Left ventricle myocardium inferior (tissue), 1 donor: ENCODE measurements around the gene KCTD8. TPM values are rescaled to one million over a fixed set of nuclear protein-coding genes. Genes with fewer than 3 reads are reported as not detected.

Source experiments
- DNase-seq: peaks from one replicate; pipeline ENCODE4 v3.0.0-alpha.2; 2020
- H3K27ac ChIP-seq: fragments of 200-600 bp; replicated peaks from 2 replicates; pipeline ENCODE4 v1.8.0; 2021
- H3K27me3 ChIP-seq: fragments of 200-600 bp; 2 replicates; pipeline ENCODE4 v1.8.0; 2021; ENCODE audit warnings: low read depth
- H3K36me3 ChIP-seq: fragments of 200-600 bp; 2 replicates; pipeline ENCODE4 v1.8.0; 2021
- H3K4me1 ChIP-seq: fragments of 200-600 bp; 2 replicates; pipeline ENCODE4 v1.8.0; 2021
- H3K4me3 ChIP-seq: fragments of 200-600 bp; 2 replicates; pipeline ENCODE4 v1.8.0; 2021; ENCODE audit warnings: mild to moderate bottlenecking, moderate library complexity
- H3K9me3 ChIP-seq: fragments of 200-600 bp; replicated peaks from 2 replicates; pipeline ENCODE4 v1.8.0; 2021
- intact Hi-C: fragments of 100-400 bp; cut with micrococcal nuclease; formaldehyde crosslinking; loops from one replicate; pipeline ENCODE4 v1.11.0; 2022
- total RNA-seq: library from RNA; stranded (reverse); fragmentation: NEBNext Ultra II Directional; extraction: Animal tissue kit (Norgen Biotek cat#: 25700); gene quantifications from one replicate; pipeline ENCODE4 v1.2.1, GENCODE V29; 2021
- TF ChIP-seq, protein P1 (sequence below): fragments of 200-600 bp; IDR thresholded peaks from 2 replicates; pipeline ENCODE4 v1.8.0; 2021; ENCODE audit warnings: antibody characterized with exemption, mild to moderate bottlenecking, borderline replicate concordance
- donor health status: DM: no; HTN: yes; CAD: no; lungs with severe emphysema.

The KCTD8 gene
- total RNA-seq, 1 donor from 2014 or later, result 0.14 TPM

DNA sequence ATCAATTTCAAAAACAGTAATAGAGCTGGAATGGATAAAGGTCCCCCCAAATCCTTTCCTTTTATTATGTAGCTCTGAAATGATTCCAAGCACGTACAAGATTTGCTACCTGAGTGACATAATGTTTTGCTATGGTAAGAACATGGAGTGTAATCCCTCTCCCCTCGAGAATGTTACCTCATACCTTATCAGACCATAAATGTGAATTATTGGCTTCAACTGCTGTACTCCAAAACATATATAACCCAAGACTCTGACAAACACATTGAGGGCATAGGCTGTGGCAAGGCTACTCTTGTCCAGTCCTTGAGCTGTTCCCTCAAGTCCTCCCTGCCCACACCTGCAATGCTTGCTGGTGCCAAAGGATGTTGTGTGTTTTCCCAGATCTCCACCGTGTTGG lies 286.9 kb downstream of the KCTD8 start:
- intact Hi-C loops, result loop anchor here (10.0 kb wide), 1 partner anchor 693 kb away; no protein-coding TSS in a partner anchor
- DNase-seq, result no peak
- H3K4me3 ChIP-seq, result no peak overlapping the region
- H3K4me1 ChIP-seq, result no peaks in the 10 kb centered on the region
- H3K27ac ChIP-seq, result no peak overlapping the region
- TF ChIP-seq, protein P1, sequence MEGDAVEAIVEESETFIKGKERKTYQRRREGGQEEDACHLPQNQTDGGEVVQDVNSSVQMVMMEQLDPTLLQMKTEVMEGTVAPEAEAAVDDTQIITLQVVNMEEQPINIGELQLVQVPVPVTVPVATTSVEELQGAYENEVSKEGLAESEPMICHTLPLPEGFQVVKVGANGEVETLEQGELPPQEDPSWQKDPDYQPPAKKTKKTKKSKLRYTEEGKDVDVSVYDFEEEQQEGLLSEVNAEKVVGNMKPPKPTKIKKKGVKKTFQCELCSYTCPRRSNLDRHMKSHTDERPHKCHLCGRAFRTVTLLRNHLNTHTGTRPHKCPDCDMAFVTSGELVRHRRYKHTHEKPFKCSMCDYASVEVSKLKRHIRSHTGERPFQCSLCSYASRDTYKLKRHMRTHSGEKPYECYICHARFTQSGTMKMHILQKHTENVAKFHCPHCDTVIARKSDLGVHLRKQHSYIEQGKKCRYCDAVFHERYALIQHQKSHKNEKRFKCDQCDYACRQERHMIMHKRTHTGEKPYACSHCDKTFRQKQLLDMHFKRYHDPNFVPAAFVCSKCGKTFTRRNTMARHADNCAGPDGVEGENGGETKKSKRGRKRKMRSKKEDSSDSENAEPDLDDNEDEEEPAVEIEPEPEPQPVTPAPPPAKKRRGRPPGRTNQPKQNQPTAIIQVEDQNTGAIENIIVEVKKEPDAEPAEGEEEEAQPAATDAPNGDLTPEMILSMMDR, result no peak
- no peaks in the 10 kb centered on the region for H3K27me3 ChIP-seq
- no peaks in the 10 kb centered on the region for H3K36me3 ChIP-seq
- H3K9me3 ChIP-seq, result peaks cover 3% of the 10 kb centered on the region

DNA sequence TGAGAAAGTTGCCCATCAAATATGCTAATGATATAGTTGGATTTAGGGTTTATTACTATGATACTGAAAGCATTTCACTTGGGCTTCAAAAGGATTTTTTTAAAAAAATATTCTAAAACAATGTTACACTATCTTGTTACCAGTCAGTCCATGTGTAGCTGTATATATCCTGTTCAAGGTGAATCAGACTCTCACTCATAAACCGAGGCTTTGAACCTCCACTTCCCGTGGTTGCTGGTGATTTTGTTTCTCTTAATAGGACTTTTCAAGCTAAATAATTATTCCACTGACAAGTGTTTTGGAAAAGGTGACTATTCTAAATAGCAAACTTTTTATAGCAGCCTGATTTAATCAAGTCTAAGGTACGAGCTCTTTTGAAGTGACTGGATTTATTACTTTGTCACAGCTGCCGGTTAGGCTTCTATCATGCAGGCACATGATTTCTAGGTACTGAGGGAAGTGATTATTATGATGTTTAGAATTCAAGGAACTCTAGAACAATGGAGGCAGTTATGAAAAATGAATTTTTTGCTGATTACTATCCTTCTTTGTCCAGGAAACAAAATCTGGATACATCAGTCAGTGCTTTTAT lies 287.7 kb downstream of the KCTD8 start:
- intact Hi-C loops, result loop anchor here (10.0 kb wide), 1 partner anchor 694 kb away; no protein-coding TSS in a partner anchor
- no peak for DNase-seq
- H3K36me3 ChIP-seq, result no peaks in the 10 kb centered on the region
- H3K27ac ChIP-seq, result no peak overlapping the region
- no peaks in the 10 kb centered on the region for H3K27me3 ChIP-seq
- H3K9me3 ChIP-seq, result no peaks in the 10 kb centered on the region
- H3K4me3 ChIP-seq, result no peak overlapping the region
- H3K4me1 ChIP-seq, result no peaks in the 10 kb centered on the region
- TF ChIP-seq, protein P1, result no peak

DNA sequence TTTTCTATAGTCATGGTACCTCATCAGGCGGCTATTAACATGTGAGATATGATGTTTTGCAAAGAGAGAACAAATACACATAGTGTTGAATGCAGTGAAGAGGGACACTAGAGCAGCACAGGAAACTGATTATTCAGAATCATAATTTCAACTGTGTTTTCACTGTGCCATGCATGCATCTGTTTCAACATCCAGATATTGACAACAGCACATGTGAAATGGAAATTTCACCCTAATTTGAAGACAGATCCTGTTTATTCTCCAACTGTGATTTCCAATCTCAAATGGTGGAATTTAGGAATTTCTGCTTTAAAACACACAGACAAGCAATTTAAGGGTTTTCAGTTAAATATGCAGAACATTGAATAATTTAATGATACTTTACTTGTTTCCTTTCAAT lies 288.6 kb downstream of the KCTD8 start:
- Histone ChIP-seq H3K27ac (no peak overlapping the region), H3K9me3 (no peaks in the 10 kb centered on the region), H3K36me3 (no peaks in the 10 kb centered on the region), H3K4me1 (no peaks in the 10 kb centered on the region), H3K4me3 (no peak overlapping the region), H3K27me3 (no peaks in the 10 kb centered on the region)
- intact Hi-C loops, result loop anchor here (10.0 kb wide), 1 partner anchor 695 kb away; no protein-coding TSS in a partner anchor
- no peak for DNase-seq
- TF ChIP-seq, protein P1, result no peak

DNA sequence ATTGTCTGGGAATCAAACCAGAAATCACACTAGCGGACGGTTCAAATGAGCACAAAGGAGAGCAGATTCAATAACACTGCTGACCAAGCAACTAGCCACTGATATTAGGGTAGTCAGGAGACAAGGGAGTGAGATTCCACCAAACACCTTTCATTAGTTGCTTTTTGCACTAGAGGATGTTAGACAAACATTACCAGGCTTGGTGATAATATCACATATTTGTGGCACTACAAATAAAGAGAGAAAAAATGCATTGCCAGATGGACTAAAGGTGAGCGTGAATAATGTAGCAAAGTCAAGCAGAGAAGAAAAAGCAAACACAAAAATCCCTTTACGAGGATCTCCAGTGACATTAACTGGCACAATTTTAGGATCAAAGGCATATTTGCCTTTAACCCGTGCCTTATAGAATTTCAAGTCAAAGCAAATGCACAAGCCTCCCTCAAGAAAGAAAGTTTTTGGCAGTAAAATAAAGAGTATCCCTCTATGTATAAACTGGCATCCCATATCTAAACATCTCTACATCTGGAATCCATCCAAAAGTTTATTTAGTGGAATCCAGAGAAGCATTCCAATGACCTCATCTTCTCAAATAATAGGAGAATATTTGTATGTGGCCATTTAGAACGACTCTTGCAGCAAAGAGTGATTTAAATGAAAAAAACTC lies 290.9 kb downstream of the KCTD8 start:
- no peak for DNase-seq
- no peaks in the 10 kb centered on the region for H3K9me3 ChIP-seq
- intact Hi-C loops, result no loop called here
- H3K36me3 ChIP-seq, result no peaks in the 10 kb centered on the region
- TF ChIP-seq, protein P1, result no peak
- no peak overlapping the region for H3K27ac ChIP-seq
- no peak overlapping the region for H3K4me3 ChIP-seq
- H3K4me1 ChIP-seq, result no peaks in the 10 kb centered on the region
- H3K27me3 ChIP-seq, result no peaks in the 10 kb centered on the region

DNA sequence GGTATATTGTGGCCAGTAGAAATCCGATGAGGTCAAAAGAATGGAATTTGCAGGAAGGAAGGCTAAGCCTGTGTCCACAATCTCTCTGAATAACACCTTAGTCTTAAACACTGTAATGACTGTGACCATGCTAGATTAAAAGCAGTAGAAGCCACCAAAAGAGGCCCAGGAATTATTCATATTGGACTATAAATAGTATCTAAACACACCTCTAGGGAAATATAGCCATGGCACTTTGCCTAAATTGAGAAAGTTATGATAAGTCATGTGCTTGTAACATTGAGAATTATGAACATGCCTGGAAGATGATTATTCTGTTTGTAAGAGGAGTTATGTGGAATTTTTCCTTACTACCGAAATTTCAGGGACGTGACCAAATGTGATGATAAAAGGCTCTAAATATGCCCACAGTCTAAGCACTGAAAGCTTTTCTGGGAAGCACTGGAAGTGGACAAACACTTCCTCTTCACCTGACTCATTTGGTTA lies 298.5 kb downstream of the KCTD8 start:
- Histone ChIP-seq H3K27me3 (no peaks in the 10 kb centered on the region), H3K4me3 (no peak overlapping the region), H3K4me1 (no peaks in the 10 kb centered on the region), H3K36me3 (no peaks in the 10 kb centered on the region), H3K9me3 (peaks cover 22% of the 10 kb centered on the region), H3K27ac (no peak overlapping the region)
- no peak for DNase-seq
- intact Hi-C loops, result no loop called here
- TF ChIP-seq, protein P1, result no peak
